ENCODE data around the gene LGALS9B. TPM values are rescaled to one million over a fixed set of nuclear protein-coding genes. Genes with fewer than 3 reads are reported as not detected.
"Not testable (repeated sequence)": the region's sequence is repeated elsewhere in the genome, so short reads cannot be mapped to it uniquely, and the experiment has no call there.

The LGALS9B gene
- polyA plus RNA-seq, 4 donors, result 1.2 to 5.7 (median 1.9) TPM; not detected in 1

GRCh38 chr17:20464854-20465414, 2.4 kb downstream of the LGALS9B start:
- H3K27me3 ChIP-seq (ENCODE audit: control insufficient read depth in 3 of 3, insufficient read depth in 3 of 3, low read length in 3 of 3); H3K9me3 ChIP-seq (ENCODE audit: control insufficient read depth in 2 of 2, insufficient read depth in 1 of 2, low read depth in 1 of 2, low read length in 1 of 2); H3K4me3 ChIP-seq (ENCODE audit: low read depth in 1 of 3, low read length in 3 of 3); H3K27ac ChIP-seq (ENCODE audit: low read depth in 1 of 3, low read length in 2 of 3); H3K36me3 ChIP-seq (ENCODE audit: control insufficient read depth in 3 of 3, insufficient read depth in 2 of 3, low read depth in 1 of 3, low read length in 3 of 3); FAIRE-seq; H3K4me1 ChIP-seq (ENCODE audit: control insufficient read depth in 3 of 3, insufficient read depth in 2 of 3, low read depth in 1 of 3, low read length in 2 of 3): not testable (repeated sequence)
- DNase-seq, result peak in 1 of 2 donors; percentile 10
- WGBS, 3 donors, result 20 to 56% methylated on average over 2 to 5 of the region's 9 CpGs; no CpG with 5 or more reads in 1 of the 3 donors

GRCh38 chr17:20462158-20462557, 5.2 kb downstream of the LGALS9B start:
- H3K4me3 ChIP-seq (ENCODE audit: low read depth in 1 of 3, low read length in 3 of 3); FAIRE-seq; DNase-seq; H3K36me3 ChIP-seq (ENCODE audit: control insufficient read depth in 3 of 3, insufficient read depth in 2 of 3, low read depth in 1 of 3, low read length in 3 of 3); H3K27ac ChIP-seq (ENCODE audit: low read depth in 1 of 3, low read length in 2 of 3); H3K9me3 ChIP-seq (ENCODE audit: control insufficient read depth in 2 of 2, insufficient read depth in 1 of 2, low read depth in 1 of 2, low read length in 1 of 2); H3K4me1 ChIP-seq (ENCODE audit: control insufficient read depth in 3 of 3, insufficient read depth in 2 of 3, low read depth in 1 of 3, low read length in 2 of 3); H3K27me3 ChIP-seq (ENCODE audit: control insufficient read depth in 3 of 3, insufficient read depth in 3 of 3, low read length in 3 of 3): not testable (repeated sequence)
- WGBS, 3 donors, result no CpG with 5 or more reads among the region's 3 CpGs

- not testable (repeated sequence) for H3K4me3 ChIP-seq (ENCODE audit: low read depth in 1 of 3, low read length in 3 of 3); H3K4me1 ChIP-seq (ENCODE audit: control insufficient read depth in 3 of 3, insufficient read depth in 2 of 3, low read depth in 1 of 3, low read length in 2 of 3); FAIRE-seq; H3K27me3 ChIP-seq (ENCODE audit: control insufficient read depth in 3 of 3, insufficient read depth in 3 of 3, low read length in 3 of 3); H3K9me3 ChIP-seq (ENCODE audit: control insufficient read depth in 2 of 2, insufficient read depth in 1 of 2, low read depth in 1 of 2, low read length in 1 of 2); DNase-seq; H3K36me3 ChIP-seq (ENCODE audit: control insufficient read depth in 3 of 3, insufficient read depth in 2 of 3, low read depth in 1 of 3, low read length in 3 of 3); H3K27ac ChIP-seq (ENCODE audit: low read depth in 1 of 3, low read length in 2 of 3)
- WGBS, 3 donors, result 58 to 67% (median 67%) methylated on average over 4 to 6 of the region's 10 CpGs
Measured at GRCh38 chr17:20457848-20458381, 9.4 kb downstream of the LGALS9B start.

GRCh38 chr17:20455106-20455505, 12.2 kb downstream of the LGALS9B start:
- H3K27me3 ChIP-seq (ENCODE audit: control insufficient read depth in 3 of 3, insufficient read depth in 3 of 3, low read length in 3 of 3); H3K27ac ChIP-seq (ENCODE audit: low read depth in 1 of 3, low read length in 2 of 3); DNase-seq; H3K9me3 ChIP-seq (ENCODE audit: control insufficient read depth in 2 of 2, insufficient read depth in 1 of 2, low read depth in 1 of 2, low read length in 1 of 2); FAIRE-seq; H3K4me3 ChIP-seq (ENCODE audit: low read depth in 1 of 3, low read length in 3 of 3); H3K4me1 ChIP-seq (ENCODE audit: control insufficient read depth in 3 of 3, insufficient read depth in 2 of 3, low read depth in 1 of 3, low read length in 2 of 3); H3K36me3 ChIP-seq (ENCODE audit: control insufficient read depth in 3 of 3, insufficient read depth in 2 of 3, low read depth in 1 of 3, low read length in 3 of 3): not testable (repeated sequence)
- 92% methylated on average over 6 of the region's 10 CpGs; no CpG with 5 or more reads in 2 of the 3 donors for WGBS, 3 donors

GRCh38 chr17:20453820-20454434, 13.4 kb downstream of the LGALS9B start:
- not testable (repeated sequence) for H3K27me3 ChIP-seq (ENCODE audit: control insufficient read depth in 3 of 3, insufficient read depth in 3 of 3, low read length in 3 of 3); DNase-seq; H3K9me3 ChIP-seq (ENCODE audit: control insufficient read depth in 2 of 2, insufficient read depth in 1 of 2, low read depth in 1 of 2, low read length in 1 of 2); H3K4me1 ChIP-seq (ENCODE audit: control insufficient read depth in 3 of 3, insufficient read depth in 2 of 3, low read depth in 1 of 3, low read length in 2 of 3); H3K4me3 ChIP-seq (ENCODE audit: low read depth in 1 of 3, low read length in 3 of 3); H3K36me3 ChIP-seq (ENCODE audit: control insufficient read depth in 3 of 3, insufficient read depth in 2 of 3, low read depth in 1 of 3, low read length in 3 of 3); H3K27ac ChIP-seq (ENCODE audit: low read depth in 1 of 3, low read length in 2 of 3); FAIRE-seq
- WGBS, 3 donors, result 92 to 100% (median 100%) methylated on average over 1 to 3 of the region's 11 CpGs

- H3K9me3 ChIP-seq (ENCODE audit: control insufficient read depth in 2 of 2, insufficient read depth in 1 of 2, low read depth in 1 of 2, low read length in 1 of 2); H3K27me3 ChIP-seq (ENCODE audit: control insufficient read depth in 3 of 3, insufficient read depth in 3 of 3, low read length in 3 of 3); H3K4me3 ChIP-seq (ENCODE audit: low read depth in 1 of 3, low read length in 3 of 3); H3K36me3 ChIP-seq (ENCODE audit: control insufficient read depth in 3 of 3, insufficient read depth in 2 of 3, low read depth in 1 of 3, low read length in 3 of 3); H3K4me1 ChIP-seq (ENCODE audit: control insufficient read depth in 3 of 3, insufficient read depth in 2 of 3, low read depth in 1 of 3, low read length in 2 of 3); FAIRE-seq; H3K27ac ChIP-seq (ENCODE audit: low read depth in 1 of 3, low read length in 2 of 3): not testable (repeated sequence)
- DNase-seq, result peak; percentile 19 to 43
- WGBS, 3 donors, result 8 to 23% (median 8%) methylated on average over 6 to 11 of the region's 12 CpGs
Measured at GRCh38 chr17:20450852-20451251, 16.5 kb downstream of the LGALS9B start.

GRCh38 chr17:20447534-20448321, 19.6 kb downstream of the LGALS9B start:
- not testable (repeated sequence) for H3K27me3 ChIP-seq (ENCODE audit: control insufficient read depth in 3 of 3, insufficient read depth in 3 of 3, low read length in 3 of 3); FAIRE-seq; DNase-seq; H3K27ac ChIP-seq (ENCODE audit: low read depth in 1 of 3, low read length in 2 of 3); H3K9me3 ChIP-seq (ENCODE audit: control insufficient read depth in 2 of 2, insufficient read depth in 1 of 2, low read depth in 1 of 2, low read length in 1 of 2); H3K4me3 ChIP-seq (ENCODE audit: low read depth in 1 of 3, low read length in 3 of 3); H3K36me3 ChIP-seq (ENCODE audit: control insufficient read depth in 3 of 3, insufficient read depth in 2 of 3, low read depth in 1 of 3, low read length in 3 of 3); H3K4me1 ChIP-seq (ENCODE audit: control insufficient read depth in 3 of 3, insufficient read depth in 2 of 3, low read depth in 1 of 3, low read length in 2 of 3)
- WGBS, 3 donors, result 84 to 88% (median 88%) methylated on average over 16 to 26 of the region's 26 CpGs

- WGBS, 3 donors, result 67 to 71% (median 68%) methylated on average over 6 of the region's 6 CpGs
- not testable (repeated sequence) for FAIRE-seq; H3K27ac ChIP-seq (ENCODE audit: low read depth in 1 of 3, low read length in 2 of 3); H3K9me3 ChIP-seq (ENCODE audit: control insufficient read depth in 2 of 2, insufficient read depth in 1 of 2, low read depth in 1 of 2, low read length in 1 of 2); H3K36me3 ChIP-seq (ENCODE audit: control insufficient read depth in 3 of 3, insufficient read depth in 2 of 3, low read depth in 1 of 3, low read length in 3 of 3); H3K4me3 ChIP-seq (ENCODE audit: low read depth in 1 of 3, low read length in 3 of 3); DNase-seq; H3K27me3 ChIP-seq (ENCODE audit: control insufficient read depth in 3 of 3, insufficient read depth in 3 of 3, low read length in 3 of 3); H3K4me1 ChIP-seq (ENCODE audit: control insufficient read depth in 3 of 3, insufficient read depth in 2 of 3, low read depth in 1 of 3, low read length in 2 of 3)
Measured at GRCh38 chr17:20446895-20447294, 20.4 kb downstream of the LGALS9B start.

Data from small intestine (tissue), 7 donors.